Fibroblast of lung (primary cell): ENCODE data around the gene GIT2.

Source experiments
- EZH2 ChIP-seq: IDR thresholded peaks from 2 replicates; pipeline ENCODE4 v1.5.1; 2012; ENCODE audit warnings: low read length, control low read depth, mild to moderate bottlenecking; ENCODE audit errors: missing control alignments
- TF ChIP-seq, protein P1 (sequence below), 2 donors: IDR thresholded peaks in 1 of 2; conservative IDR thresholded peaks in 1 of 2; 1 replicate in 1 of 2; 2 replicates in 1 of 2; pipeline ENCODE4 v1.5.1; 2011 to 2012; ENCODE audit warnings: low read length in 2 of 2, control low read depth in 1 of 2, inconsistent platforms in 1 of 2, low read depth in 1 of 2, mild to moderate bottlenecking in 1 of 2

DNA sequence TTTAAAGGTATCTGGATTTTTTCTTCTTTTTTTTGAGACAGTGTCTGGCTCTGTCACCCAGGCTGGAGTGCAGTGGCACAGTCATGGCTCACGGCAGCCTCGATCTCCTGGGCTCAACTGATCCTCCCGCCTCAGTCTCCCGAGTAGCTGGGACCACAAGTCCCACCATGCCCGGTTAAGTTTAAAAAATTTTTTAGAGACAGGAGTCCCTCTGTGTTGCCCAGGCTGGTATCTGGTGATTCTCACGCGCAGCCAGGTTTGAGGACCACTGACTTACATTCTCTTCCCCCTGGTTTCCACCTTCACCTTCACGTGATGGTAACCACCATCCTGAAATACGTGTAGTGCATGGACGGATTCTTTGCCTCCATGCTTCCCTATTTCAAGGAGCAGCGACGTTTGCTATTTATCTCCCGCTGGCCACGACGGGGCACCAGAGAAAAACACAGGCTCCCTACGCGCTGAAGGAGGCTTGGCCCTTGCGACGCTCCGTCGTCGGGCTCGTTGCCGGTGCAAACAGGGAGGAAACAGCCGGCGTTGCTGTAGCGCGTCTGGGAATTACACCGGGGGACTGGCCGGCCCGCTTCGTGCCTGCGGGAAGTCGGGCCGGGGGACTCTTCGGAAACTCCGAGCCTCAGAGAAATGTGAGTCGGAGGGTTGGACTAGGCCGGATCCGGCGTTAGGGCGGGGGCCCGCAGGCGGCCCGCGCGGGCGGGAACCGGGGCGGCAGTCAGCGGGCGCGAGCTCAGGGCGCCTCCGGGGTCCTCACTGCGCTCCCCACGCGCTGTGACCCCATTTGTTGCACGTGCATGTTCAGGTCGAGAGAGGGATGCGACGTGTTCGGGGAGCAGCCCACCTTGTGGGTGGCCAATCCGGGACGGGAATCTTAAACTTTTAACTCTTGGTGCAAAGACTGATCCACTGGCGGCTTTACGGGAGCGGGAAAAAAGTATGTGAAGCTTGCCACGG lies 96.1 kb downstream of the GIT2 start, which contains the start of gene TCHP:
- TF ChIP-seq, protein P1, sequence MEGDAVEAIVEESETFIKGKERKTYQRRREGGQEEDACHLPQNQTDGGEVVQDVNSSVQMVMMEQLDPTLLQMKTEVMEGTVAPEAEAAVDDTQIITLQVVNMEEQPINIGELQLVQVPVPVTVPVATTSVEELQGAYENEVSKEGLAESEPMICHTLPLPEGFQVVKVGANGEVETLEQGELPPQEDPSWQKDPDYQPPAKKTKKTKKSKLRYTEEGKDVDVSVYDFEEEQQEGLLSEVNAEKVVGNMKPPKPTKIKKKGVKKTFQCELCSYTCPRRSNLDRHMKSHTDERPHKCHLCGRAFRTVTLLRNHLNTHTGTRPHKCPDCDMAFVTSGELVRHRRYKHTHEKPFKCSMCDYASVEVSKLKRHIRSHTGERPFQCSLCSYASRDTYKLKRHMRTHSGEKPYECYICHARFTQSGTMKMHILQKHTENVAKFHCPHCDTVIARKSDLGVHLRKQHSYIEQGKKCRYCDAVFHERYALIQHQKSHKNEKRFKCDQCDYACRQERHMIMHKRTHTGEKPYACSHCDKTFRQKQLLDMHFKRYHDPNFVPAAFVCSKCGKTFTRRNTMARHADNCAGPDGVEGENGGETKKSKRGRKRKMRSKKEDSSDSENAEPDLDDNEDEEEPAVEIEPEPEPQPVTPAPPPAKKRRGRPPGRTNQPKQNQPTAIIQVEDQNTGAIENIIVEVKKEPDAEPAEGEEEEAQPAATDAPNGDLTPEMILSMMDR (conservative IDR thresholded peaks at IDR 0.05 in 1 of 2, IDR thresholded peaks at IDR 0.05 in 1 of 2; ENCODE audit: low read depth in 1 of 2, low read length in 2 of 2): peak; percentile 24 to 40
- no peak for TF ChIP-seq EZH2
